Measurements from ENCODE around the gene CENPU. TPM values are rescaled to one million over a fixed set of nuclear protein-coding genes. Genes with fewer than 3 reads are reported as not detected.
A peak's percentile ranks its signal among the peaks of the same experiment; 100 is the strongest.

Gene CENPU
- total and polyA plus RNA-seq, 2 of the 13 experiments (the other 11 are each of a cell fraction or from before 2014, with no cell fraction given): 11.7 to 35.8 TPM

DNA sequence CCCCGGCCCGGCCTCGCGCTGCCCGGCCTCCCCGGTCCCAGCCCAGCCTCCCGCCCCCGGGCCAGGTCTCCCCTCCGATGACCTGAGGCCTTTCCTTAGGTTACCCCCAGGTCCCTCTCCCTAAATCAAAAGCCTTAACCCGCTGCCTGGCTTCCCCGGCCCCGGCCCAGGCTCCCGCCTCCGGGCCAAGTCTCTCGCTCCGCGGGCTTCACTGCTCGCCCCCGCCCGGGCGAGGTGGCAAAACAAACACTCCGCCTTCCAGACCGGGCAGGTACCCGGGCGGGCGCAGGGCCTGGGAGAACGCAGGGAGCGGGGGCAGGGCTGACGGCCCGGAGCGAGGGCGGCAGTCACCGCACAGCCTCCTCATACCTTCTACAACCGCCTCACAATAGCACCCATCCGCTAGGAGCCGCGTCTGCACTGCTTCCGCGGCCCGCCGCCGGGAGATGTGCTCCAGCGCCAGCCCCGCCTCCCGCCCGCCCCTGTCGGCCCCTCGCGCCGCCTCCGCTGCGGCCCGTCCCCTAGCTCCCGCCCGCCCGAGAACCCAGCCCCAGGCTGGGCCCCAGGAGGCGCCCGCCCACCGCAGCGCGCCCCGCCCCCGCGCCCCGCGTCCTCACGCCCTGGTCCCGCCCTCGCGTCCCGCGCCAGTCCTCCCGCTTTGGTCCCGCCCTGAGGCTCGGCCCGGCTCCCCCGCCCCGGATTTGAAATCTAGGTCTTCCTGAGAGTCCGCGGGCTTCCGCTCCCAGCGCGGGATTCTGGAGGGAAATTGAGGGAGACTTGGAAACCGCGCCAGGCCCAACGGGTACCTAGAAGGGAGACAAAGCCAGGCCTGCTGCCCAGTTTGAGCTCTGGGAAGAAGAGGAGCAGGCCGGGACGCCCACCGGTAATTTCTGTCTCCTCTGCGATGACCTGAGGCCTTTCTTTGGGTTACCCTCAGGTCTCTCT is 84.6 kb downstream of the CENPU start, which contains the start of the genes CASP3 and PRIMPOL (continued):
- TF ChIP-seq, protein P1, sequence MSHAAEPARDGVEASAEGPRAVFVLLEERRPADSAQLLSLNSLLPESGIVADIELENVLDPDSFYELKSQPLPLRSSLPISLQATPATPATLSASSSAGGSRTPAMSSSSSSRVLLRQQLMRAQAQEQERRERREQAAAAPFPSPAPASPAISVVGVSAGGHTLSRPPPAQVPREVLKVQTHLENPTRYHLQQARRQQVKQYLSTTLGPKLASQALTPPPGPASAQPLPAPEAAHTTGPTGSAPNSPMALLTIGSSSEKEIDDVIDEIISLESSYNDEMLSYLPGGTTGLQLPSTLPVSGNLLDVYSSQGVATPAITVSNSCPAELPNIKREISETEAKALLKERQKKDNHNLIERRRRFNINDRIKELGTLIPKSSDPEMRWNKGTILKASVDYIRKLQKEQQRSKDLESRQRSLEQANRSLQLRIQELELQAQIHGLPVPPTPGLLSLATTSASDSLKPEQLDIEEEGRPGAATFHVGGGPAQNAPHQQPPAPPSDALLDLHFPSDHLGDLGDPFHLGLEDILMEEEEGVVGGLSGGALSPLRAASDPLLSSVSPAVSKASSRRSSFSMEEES (CRISPR knock-in tag; IDR thresholded peaks at IDR 0.05): 0 out of 2 replicates have a peak, but pooled peaks have one; percentile 19
- TF ChIP-seq DPF2 (CRISPR knock-in tag; IDR thresholded peaks at IDR 0.05; ENCODE audit: borderline replicate concordance, low read depth): no peak
- TF ChIP-seq ZFY (CRISPR knock-in tag; IDR thresholded peaks at IDR 0.05): peak; percentile 78
- TF ChIP-seq ZNF720 (CRISPR knock-in tag; IDR thresholded peaks at IDR 0.05): no peak
- TF ChIP-seq, protein P2, sequence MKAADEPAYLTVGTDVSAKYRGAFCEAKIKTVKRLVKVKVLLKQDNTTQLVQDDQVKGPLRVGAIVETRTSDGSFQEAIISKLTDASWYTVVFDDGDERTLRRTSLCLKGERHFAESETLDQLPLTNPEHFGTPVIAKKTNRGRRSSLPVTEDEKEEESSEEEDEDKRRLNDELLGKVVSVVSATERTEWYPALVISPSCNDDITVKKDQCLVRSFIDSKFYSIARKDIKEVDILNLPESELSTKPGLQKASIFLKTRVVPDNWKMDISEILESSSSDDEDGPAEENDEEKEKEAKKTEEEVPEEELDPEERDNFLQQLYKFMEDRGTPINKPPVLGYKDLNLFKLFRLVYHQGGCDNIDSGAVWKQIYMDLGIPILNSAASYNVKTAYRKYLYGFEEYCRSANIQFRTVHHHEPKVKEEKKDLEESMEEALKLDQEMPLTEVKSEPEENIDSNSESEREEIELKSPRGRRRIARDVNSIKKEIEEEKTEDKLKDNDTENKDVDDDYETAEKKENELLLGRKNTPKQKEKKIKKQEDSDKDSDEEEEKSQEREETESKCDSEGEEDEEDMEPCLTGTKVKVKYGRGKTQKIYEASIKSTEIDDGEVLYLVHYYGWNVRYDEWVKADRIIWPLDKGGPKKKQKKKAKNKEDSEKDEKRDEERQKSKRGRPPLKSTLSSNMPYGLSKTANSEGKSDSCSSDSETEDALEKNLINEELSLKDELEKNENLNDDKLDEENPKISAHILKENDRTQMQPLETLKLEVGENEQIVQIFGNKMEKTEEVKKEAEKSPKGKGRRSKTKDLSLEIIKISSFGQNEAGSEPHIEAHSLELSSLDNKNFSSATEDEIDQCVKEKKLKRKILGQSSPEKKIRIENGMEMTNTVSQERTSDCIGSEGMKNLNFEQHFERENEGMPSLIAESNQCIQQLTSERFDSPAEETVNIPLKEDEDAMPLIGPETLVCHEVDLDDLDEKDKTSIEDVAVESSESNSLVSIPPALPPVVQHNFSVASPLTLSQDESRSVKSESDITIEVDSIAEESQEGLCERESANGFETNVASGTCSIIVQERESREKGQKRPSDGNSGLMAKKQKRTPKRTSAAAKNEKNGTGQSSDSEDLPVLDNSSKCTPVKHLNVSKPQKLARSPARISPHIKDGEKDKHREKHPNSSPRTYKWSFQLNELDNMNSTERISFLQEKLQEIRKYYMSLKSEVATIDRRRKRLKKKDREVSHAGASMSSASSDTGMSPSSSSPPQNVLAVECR (CRISPR knock-in tag; IDR thresholded peaks at IDR 0.05; ENCODE audit: borderline replicate concordance): peak; percentile 68; the same call in 1 of the 2 replicates
- TF ChIP-seq KAT2B (IDR thresholded peaks at IDR 0.05; ENCODE audit: borderline replicate concordance, low read depth, low read length): no peak
- TF ChIP-seq, protein P3, sequence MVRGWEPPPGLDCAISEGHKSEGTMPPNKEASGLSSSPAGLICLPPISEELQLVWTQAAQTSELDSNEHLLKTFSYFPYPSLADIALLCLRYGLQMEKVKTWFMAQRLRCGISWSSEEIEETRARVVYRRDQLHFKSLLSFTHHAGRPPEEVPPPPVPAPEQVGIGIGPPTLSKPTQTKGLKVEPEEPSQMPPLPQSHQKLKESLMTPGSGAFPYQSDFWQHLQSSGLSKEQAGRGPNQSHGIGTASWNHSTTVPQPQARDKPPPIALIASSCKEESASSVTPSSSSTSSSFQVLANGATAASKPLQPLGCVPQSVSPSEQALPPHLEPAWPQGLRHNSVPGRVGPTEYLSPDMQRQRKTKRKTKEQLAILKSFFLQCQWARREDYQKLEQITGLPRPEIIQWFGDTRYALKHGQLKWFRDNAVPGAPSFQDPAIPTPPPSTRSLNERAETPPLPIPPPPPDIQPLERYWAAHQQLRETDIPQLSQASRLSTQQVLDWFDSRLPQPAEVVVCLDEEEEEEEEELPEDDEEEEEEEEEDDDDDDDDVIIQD (CRISPR knock-in tag; IDR thresholded peaks at IDR 0.05; ENCODE audit: low read depth): 0 out of 2 replicates have a peak, but pooled peaks have one; percentile 26
- TF ChIP-seq, protein P4, sequence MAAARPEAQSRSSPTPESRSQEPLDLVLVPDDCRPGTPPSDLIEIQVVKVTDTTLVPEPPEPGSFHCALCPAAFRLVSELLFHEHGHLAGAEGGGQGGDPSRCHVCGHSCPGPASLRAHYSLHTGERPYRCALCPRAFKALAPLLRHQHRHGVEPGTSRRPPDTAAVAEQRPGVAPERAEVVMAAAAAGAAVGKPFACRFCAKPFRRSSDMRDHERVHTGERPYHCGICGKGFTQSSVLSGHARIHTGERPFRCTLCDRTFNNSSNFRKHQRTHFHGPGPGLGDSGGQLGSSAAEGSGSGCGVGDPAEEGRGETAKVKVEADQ (CRISPR knock-in tag; IDR thresholded peaks at IDR 0.05; ENCODE audit: borderline replicate concordance): no peak
- TF ChIP-seq ZIK1 (CRISPR knock-in tag; IDR thresholded peaks at IDR 0.05; ENCODE audit: borderline replicate concordance, low read depth): peak; percentile 24; the same call in 1 of the 2 replicates
- TF ChIP-seq GABPB1 (CRISPR knock-in tag; IDR thresholded peaks at IDR 0.05): peak; percentile 75
- no peak; the same call in 1 of the 2 replicates for TF ChIP-seq ZNF816 (CRISPR knock-in tag; IDR thresholded peaks at IDR 0.05; ENCODE audit: borderline replicate concordance)
- TF ChIP-seq ZNF468 (CRISPR knock-in tag; IDR thresholded peaks at IDR 0.05): no peak
- no peak for TF ChIP-seq SP1 (IDR thresholded peaks at IDR 0.05)
- TF ChIP-seq SP1 (CRISPR knock-in tag; IDR thresholded peaks at IDR 0.05): peak; percentile 67; the same call in 1 of the 2 replicates
- no peak for TF ChIP-seq ZNF460 (CRISPR knock-in tag; IDR thresholded peaks at IDR 0.05; ENCODE audit: borderline replicate concordance)
- peak; percentile 42; the same call in 1 of the 2 replicates for TF ChIP-seq MED1 (CRISPR knock-in tag; IDR thresholded peaks at IDR 0.05)
- no peak; the same call in 1 of the 2 replicates for TF ChIP-seq ZNF709 (CRISPR knock-in tag; IDR thresholded peaks at IDR 0.05)
- TF ChIP-seq CHCHD3 (CRISPR knock-in tag; IDR thresholded peaks at IDR 0.05): 0 out of 2 replicates have a peak, but pooled peaks have one; percentile 54
